Measurements from ENCODE around the gene LRP1. TPM values are rescaled to one million over a fixed set of nuclear protein-coding genes. Genes with fewer than 3 reads are reported as not detected.

Gene LRP1
- total RNA-seq, 1 donor from 2014 or later = 369 TPM

- H3K27ac ChIP-seq (ENCODE audit: low read depth, low read length) = no peak overlapping the region
- H3K27me3 Mint-ChIP-seq (ENCODE audit: low read depth, unreplicated experiment) = peaks cover 20% of the 10 kb centered on the region
Observed at GRCh38 chr12:57236925-57237595, 108.8 kb downstream of the LRP1 start.

GRCh38 chr12:57237596-57237931, 109.3 kb downstream of the LRP1 start:
- H3K27ac ChIP-seq (ENCODE audit: low read depth, low read length) = no peak overlapping the region
- Mint-ChIP-seq H3K27me3 (ENCODE audit: low read depth, unreplicated experiment) (peaks cover 25% of the 10 kb centered on the region), H3K27ac (ENCODE audit: unreplicated experiment) (peak overlapping the region; percentile 79), H3K9me3 (ENCODE audit: unreplicated experiment) (no peaks in the 10 kb centered on the region), H3K4me3 (ENCODE audit: unreplicated experiment) (peak overlapping the region; percentile 61), H3K36me3 (ENCODE audit: low read depth, unreplicated experiment) (peaks cover 26% of the 10 kb centered on the region), H3K4me1 (ENCODE audit: low read depth, unreplicated experiment) (peaks cover 41% of the 10 kb centered on the region)
- peaks cover 32% of the 10 kb centered on the region for H3K27me3 ChIP-seq (ENCODE audit: insufficient read depth, low read length)
- H4K20me1 ChIP-seq (ENCODE audit: insufficient read depth, low read length) = peaks cover 57% of the 10 kb centered on the region
- peaks cover 33% of the 10 kb centered on the region for H3K4me1 ChIP-seq (ENCODE audit: insufficient read depth, low read length)
- H3K4me2 ChIP-seq (ENCODE audit: low read length) = peak overlapping the region; percentile 94
- H3K36me3 ChIP-seq (ENCODE audit: insufficient read depth, low read length) = peaks cover 13% of the 10 kb centered on the region
- TF ChIP-seq EZH2 (IDR thresholded peaks at IDR 0.05; ENCODE audit: insufficient read depth, low read length) (no peak), CTCF (IDR thresholded peaks at IDR 0.05; ENCODE audit: insufficient read depth, low read depth, low read length) (no peak)
- H3K9ac ChIP-seq (ENCODE audit: low read length) = no peak overlapping the region
- no peak overlapping the region for H3K4me3 ChIP-seq (ENCODE audit: insufficient read depth, low read depth, low read length)
- no peaks in the 10 kb centered on the region for H3K9me3 ChIP-seq (ENCODE audit: insufficient read depth, low read depth, low read length)
- peaks cover 7% of the 10 kb centered on the region for H3K79me2 ChIP-seq (ENCODE audit: insufficient read depth, low read length)
- H2AFZ ChIP-seq (ENCODE audit: low read depth, low read length) = no peak overlapping the region
- DNase-seq (ENCODE audit: low read depth) = no peak
- FAIRE-seq = no peak

More at GRCh38 chr12:57236925-57237595, 108.8 kb downstream of the LRP1 start:
- Mint-ChIP-seq H3K4me3 (ENCODE audit: unreplicated experiment) (peak overlapping the region; percentile 61), H3K27ac (ENCODE audit: unreplicated experiment) (peak overlapping the region; percentile 41), H3K4me1 (ENCODE audit: low read depth, unreplicated experiment) (peaks cover 40% of the 10 kb centered on the region), H3K36me3 (ENCODE audit: low read depth, unreplicated experiment) (peaks cover 27% of the 10 kb centered on the region), H3K9me3 (ENCODE audit: unreplicated experiment) (no peaks in the 10 kb centered on the region)
- FAIRE-seq (no peak), DNase-seq (ENCODE audit: low read depth) (no peak)
- Histone ChIP-seq H3K79me2 (ENCODE audit: insufficient read depth, low read length) (peaks cover 12% of the 10 kb centered on the region), H2AFZ (ENCODE audit: low read depth, low read length) (no peak overlapping the region), H4K20me1 (ENCODE audit: insufficient read depth, low read length) (peaks cover 59% of the 10 kb centered on the region), H3K4me1 (ENCODE audit: insufficient read depth, low read length) (peaks cover 30% of the 10 kb centered on the region), H3K36me3 (ENCODE audit: insufficient read depth, low read length) (peaks cover 18% of the 10 kb centered on the region), H3K9me3 (ENCODE audit: insufficient read depth, low read depth, low read length) (no peaks in the 10 kb centered on the region), H3K4me2 (ENCODE audit: low read length) (no peak overlapping the region), H3K27me3 (ENCODE audit: insufficient read depth, low read length) (peaks cover 28% of the 10 kb centered on the region), H3K9ac (ENCODE audit: low read length) (no peak overlapping the region), H3K4me3 (ENCODE audit: insufficient read depth, low read depth, low read length) (no peak overlapping the region)
- no peak for TF ChIP-seq CTCF (IDR thresholded peaks at IDR 0.05; ENCODE audit: insufficient read depth, low read depth, low read length)
- no peak for TF ChIP-seq EZH2 (IDR thresholded peaks at IDR 0.05; ENCODE audit: insufficient read depth, low read length)

Data from astrocyte (in vitro differentiated cells and primary cell).